ENCODE data around the gene PRICKLE2.

The PRICKLE2 gene

GRCh38 chr3:64160000-64160695 lies 65.1 kb downstream of the PRICKLE2 start:
- no peak for DNase-seq (ENCODE audit: low read depth, low spot score)

GRCh38 chr3:64158334-64158733 lies 66.9 kb downstream of the PRICKLE2 start:
- no peak for DNase-seq (ENCODE audit: low read depth, low spot score)

GRCh38 chr3:64157150-64158035 lies 67.9 kb downstream of the PRICKLE2 start:
- DNase-seq (ENCODE audit: low read depth, low spot score): no peak

- no peak for DNase-seq (ENCODE audit: low read depth, low spot score)
These were observed 69.9 kb downstream of the PRICKLE2 start for GRCh38 chr3:64155328-64155727.

- no peak for DNase-seq (ENCODE audit: low read depth, low spot score)
These were observed 72.4 kb downstream of the PRICKLE2 start for GRCh38 chr3:64152676-64153466.

GRCh38 chr3:64152086-64152485 lies 73.2 kb downstream of the PRICKLE2 start:
- DNase-seq (ENCODE audit: low read depth, low spot score): no peak

GRCh38 chr3:64151342-64151871 lies 73.9 kb downstream of the PRICKLE2 start:
- no peak for DNase-seq (ENCODE audit: low read depth, low spot score)

GRCh38 chr3:64150623-64151207 lies 74.6 kb downstream of the PRICKLE2 start:
- no peak for DNase-seq (ENCODE audit: low read depth, low spot score)

GRCh38 chr3:64149886-64150285 lies 75.4 kb downstream of the PRICKLE2 start:
- no peak for DNase-seq (ENCODE audit: low read depth, low spot score)

- no peak for DNase-seq (ENCODE audit: low read depth, low spot score)
These were observed 76.2 kb downstream of the PRICKLE2 start for GRCh38 chr3:64148955-64149653.

GRCh38 chr3:64147211-64147610 lies 78.1 kb downstream of the PRICKLE2 start:
- DNase-seq (ENCODE audit: low read depth, low spot score): no peak

- DNase-seq (ENCODE audit: low read depth, low spot score): no peak
These were observed 79.8 kb downstream of the PRICKLE2 start for GRCh38 chr3:64145438-64145837.

- DNase-seq (ENCODE audit: low read depth, low spot score): no peak
These were observed 80.9 kb downstream of the PRICKLE2 start for GRCh38 chr3:64144241-64144900.

- no peak for DNase-seq (ENCODE audit: low read depth, low spot score)
These were observed 81.7 kb downstream of the PRICKLE2 start for GRCh38 chr3:64143409-64144130.

- no peak for DNase-seq (ENCODE audit: low read depth, low spot score)
These were observed 83.8 kb downstream of the PRICKLE2 start for GRCh38 chr3:64141476-64141875.

GRCh38 chr3:64140651-64141050 lies 84.6 kb downstream of the PRICKLE2 start:
- DNase-seq (ENCODE audit: low read depth, low spot score): no peak

- DNase-seq (ENCODE audit: low read depth, low spot score): no peak
These were observed 86.5 kb downstream of the PRICKLE2 start for GRCh38 chr3:64138656-64139375.

- DNase-seq (ENCODE audit: low read depth, low spot score): no peak
These were observed 87.2 kb downstream of the PRICKLE2 start for GRCh38 chr3:64138046-64138445.

GRCh38 chr3:64134882-64135281 lies 90.4 kb downstream of the PRICKLE2 start:
- DNase-seq (ENCODE audit: low read depth, low spot score): no peak

Measured in iPS DF 19.7 (cell line).